Measurements from ENCODE around the gene CACNA2D3. TPM values are rescaled to one million over a fixed set of nuclear protein-coding genes. Genes with fewer than 3 reads are reported as not detected.

CACNA2D3 gene
- total RNA-seq, 4 donors from 2014 or later = 0.83 to 5.0 (median 2.5) TPM

GRCh38 chr3:54572197-54572895 is 450.0 kb downstream of the CACNA2D3 start:
- DNase-seq = no peak
- Histone ChIP-seq H3K27me3 (no peaks in the 10 kb centered on the region), H3K27ac (no peak overlapping the region), H3K4me1 (no peaks in the 10 kb centered on the region), H3K9me3 (no peaks in the 10 kb centered on the region), H3K36me3 (no peaks in the 10 kb centered on the region), H3K4me3 (no peak overlapping the region)
- TF ChIP-seq POLR2A (IDR thresholded peaks at IDR 0.05) = no peak
- TF ChIP-seq, protein P1, sequence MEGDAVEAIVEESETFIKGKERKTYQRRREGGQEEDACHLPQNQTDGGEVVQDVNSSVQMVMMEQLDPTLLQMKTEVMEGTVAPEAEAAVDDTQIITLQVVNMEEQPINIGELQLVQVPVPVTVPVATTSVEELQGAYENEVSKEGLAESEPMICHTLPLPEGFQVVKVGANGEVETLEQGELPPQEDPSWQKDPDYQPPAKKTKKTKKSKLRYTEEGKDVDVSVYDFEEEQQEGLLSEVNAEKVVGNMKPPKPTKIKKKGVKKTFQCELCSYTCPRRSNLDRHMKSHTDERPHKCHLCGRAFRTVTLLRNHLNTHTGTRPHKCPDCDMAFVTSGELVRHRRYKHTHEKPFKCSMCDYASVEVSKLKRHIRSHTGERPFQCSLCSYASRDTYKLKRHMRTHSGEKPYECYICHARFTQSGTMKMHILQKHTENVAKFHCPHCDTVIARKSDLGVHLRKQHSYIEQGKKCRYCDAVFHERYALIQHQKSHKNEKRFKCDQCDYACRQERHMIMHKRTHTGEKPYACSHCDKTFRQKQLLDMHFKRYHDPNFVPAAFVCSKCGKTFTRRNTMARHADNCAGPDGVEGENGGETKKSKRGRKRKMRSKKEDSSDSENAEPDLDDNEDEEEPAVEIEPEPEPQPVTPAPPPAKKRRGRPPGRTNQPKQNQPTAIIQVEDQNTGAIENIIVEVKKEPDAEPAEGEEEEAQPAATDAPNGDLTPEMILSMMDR (IDR thresholded peaks at IDR 0.05) = no peak
- intact Hi-C loops (cut with DNase I; ENCODE audit: low total_unique reads) = no loop called here

DNA sequence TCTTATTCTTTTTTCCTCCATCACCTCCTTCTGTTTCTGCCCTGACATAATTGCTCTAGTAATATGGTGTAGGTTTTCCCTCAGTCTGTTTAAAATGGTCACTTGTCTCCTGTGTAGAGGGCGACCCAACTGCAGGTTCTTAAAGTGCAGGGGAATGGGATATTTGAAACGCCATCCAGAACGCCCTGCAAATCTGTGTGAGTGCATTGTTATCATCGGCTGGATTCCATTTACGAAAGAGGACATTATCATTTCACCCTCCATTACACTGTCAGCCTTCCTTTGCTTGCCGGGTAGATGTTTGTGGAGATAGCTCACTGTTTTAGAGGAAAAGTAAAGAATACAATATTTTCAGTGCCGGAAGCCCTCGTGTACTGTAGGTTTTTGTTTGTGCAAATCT is 451.5 kb downstream of the CACNA2D3 start:
- DNase-seq = no peak
- Histone ChIP-seq H3K4me1 (no peaks in the 10 kb centered on the region), H3K27me3 (no peaks in the 10 kb centered on the region), H3K4me3 (no peak overlapping the region), H3K27ac (no peak overlapping the region), H3K36me3 (no peaks in the 10 kb centered on the region), H3K9me3 (no peaks in the 10 kb centered on the region)
- intact Hi-C loops (cut with DNase I; ENCODE audit: low total_unique reads) = no loop called here
- TF ChIP-seq, protein P1 (IDR thresholded peaks at IDR 0.05) = no peak
- TF ChIP-seq POLR2A (IDR thresholded peaks at IDR 0.05) = no peak

DNA sequence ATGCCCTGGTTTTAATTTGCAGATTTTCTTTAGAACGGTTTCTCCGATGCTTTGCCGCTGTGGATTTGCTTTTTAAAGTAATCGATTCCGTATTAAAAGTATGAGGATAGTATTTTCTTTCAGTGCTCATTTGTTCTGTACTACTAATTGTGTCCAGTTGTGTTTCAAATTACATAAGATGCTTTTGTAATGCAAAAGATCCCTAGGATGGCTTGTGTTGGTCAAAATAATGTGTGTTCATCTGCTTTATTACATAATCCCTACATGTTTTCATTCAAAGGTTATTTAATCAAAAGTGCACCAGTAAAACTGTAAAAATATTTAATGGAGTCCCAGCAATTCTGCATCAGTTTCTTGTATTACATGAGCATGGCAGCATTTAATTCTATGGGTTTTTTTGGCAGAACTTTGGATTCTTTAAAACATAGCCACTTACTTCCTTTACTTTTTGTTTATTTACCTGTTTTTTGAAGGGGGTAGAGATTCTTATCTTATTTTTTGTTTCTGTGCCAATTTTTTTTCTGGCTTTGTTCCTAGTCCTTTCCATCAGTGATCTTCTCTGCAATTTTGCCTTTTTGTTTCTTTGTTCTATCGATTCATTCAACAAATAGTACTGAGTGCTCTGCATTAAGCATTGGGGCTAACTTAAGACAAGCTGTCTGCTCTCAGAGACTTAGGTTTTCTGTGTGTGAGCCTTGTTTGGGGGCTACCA is 452.7 kb downstream of the CACNA2D3 start:
- TF ChIP-seq, protein P1 (IDR thresholded peaks at IDR 0.05) = no peak
- TF ChIP-seq POLR2A (IDR thresholded peaks at IDR 0.05) = no peak
- DNase-seq = no peak

GRCh38 chr3:54575618-54575960 is 453.2 kb downstream of the CACNA2D3 start:
- H3K4me1 ChIP-seq = no peaks in the 10 kb centered on the region
- H3K4me3 ChIP-seq = no peak overlapping the region
- no peaks in the 10 kb centered on the region for H3K9me3 ChIP-seq
- no peak overlapping the region for H3K27ac ChIP-seq
- no peaks in the 10 kb centered on the region for H3K36me3 ChIP-seq
- intact Hi-C loops (cut with DNase I; ENCODE audit: low total_unique reads) = no loop called here
- TF ChIP-seq, protein P1 (IDR thresholded peaks at IDR 0.05) = no peak
- TF ChIP-seq POLR2A (IDR thresholded peaks at IDR 0.05) = no peak
- no peaks in the 10 kb centered on the region for H3K27me3 ChIP-seq
- DNase-seq = no peak

More for the DNA sequence above, 452.7 kb downstream of the CACNA2D3 start:
- Histone ChIP-seq H3K4me3 (no peak overlapping the region), H3K27me3 (no peaks in the 10 kb centered on the region), H3K4me1 (no peaks in the 10 kb centered on the region), H3K9me3 (no peaks in the 10 kb centered on the region), H3K27ac (no peak overlapping the region), H3K36me3 (no peaks in the 10 kb centered on the region)
- intact Hi-C loops (cut with DNase I; ENCODE audit: low total_unique reads) = no loop called here

GRCh38 chr3:54577313-54577712 is 455.0 kb downstream of the CACNA2D3 start:
- TF ChIP-seq, protein P1 (IDR thresholded peaks at IDR 0.05) = no peak
- TF ChIP-seq POLR2A (IDR thresholded peaks at IDR 0.05) = no peak
- H3K4me3 ChIP-seq = no peak overlapping the region
- no peaks in the 10 kb centered on the region for H3K27me3 ChIP-seq
- DNase-seq = no peak
- H3K27ac ChIP-seq = no peak overlapping the region
- H3K36me3 ChIP-seq = no peaks in the 10 kb centered on the region
- no peaks in the 10 kb centered on the region for H3K4me1 ChIP-seq
- intact Hi-C loops (cut with DNase I; ENCODE audit: low total_unique reads) = no loop called here
- no peaks in the 10 kb centered on the region for H3K9me3 ChIP-seq

Measured in uterus (tissue), 4 donors.